ENCODE results near the gene ANKRD10. TPM values are rescaled to one million over a fixed set of nuclear protein-coding genes. Genes with fewer than 3 reads are reported as not detected.

ANKRD10 gene
- total and polyA plus RNA-seq, 2 experiments from 2014 or later: 250 to 277 TPM

DNA sequence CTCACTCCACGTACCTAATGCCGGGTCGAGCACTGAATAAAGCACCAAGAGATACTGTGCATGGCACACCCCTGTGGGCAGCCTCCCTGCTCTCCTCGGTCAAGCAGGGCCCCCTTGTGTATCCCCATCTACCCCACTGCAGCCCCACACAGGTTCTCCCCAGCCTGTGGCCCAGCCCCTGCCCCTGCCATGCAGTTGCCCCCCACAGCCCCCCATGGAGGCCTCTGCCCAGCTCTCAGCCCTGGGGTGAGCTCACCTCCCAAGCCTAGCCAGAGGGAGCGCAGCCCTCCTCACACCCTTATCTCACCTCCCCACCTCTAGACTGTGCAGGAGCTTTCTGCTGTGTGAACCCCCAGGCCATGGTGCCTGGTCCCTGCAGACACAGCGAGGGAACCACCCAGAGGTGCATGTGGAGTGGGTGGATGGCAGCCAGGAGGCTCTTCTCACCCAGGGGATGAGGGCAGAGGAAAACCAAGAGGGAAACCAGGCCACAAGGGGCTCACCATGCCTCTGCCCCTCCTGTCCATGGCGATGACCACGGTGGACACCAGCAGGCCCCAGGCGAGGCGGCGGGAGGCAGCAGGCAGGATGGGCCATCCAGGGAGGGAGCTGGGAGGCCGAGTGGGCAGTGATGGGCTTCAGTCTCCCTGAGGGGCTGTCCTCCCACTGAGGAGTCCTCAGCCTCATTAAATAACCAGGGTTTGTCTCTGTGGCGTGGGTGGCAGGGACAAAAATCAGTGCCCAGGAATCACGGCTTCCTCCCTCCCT lies 83.2 kb downstream of the ANKRD10 start:
- H3K4me1 Mint-ChIP-seq: peaks cover 9% of the 10 kb centered on the region; the same call in 2 of the 3 replicates
- H3K27ac Mint-ChIP-seq: no peak overlapping the region
- peaks cover 9% of the 10 kb centered on the region; the same call in 1 of the 2 replicates for H3K9me2 ChIP-seq (ENCODE audit: insufficient read depth)
- no peaks in the 10 kb centered on the region for H3K27me3 ChIP-seq (ENCODE audit: insufficient read depth)
- no peak overlapping the region for H3K4me2 ChIP-seq
- H3K4me1 ChIP-seq (ENCODE audit: insufficient read depth): no peaks in the 10 kb centered on the region
- DNase-seq (ENCODE audit: low spot score): no peak
- ATAC-seq: no peak
- peaks cover 6% of the 10 kb centered on the region for H3K27me3 Mint-ChIP-seq (ENCODE audit: insufficient read depth, low read depth, poor library complexity)
- no peak overlapping the region for H3K27ac ChIP-seq (ENCODE audit: low read depth)
- H3F3A ChIP-seq (replicated peaks; ENCODE audit: low read depth): no peaks in the 10 kb centered on the region
- no peaks in the 10 kb centered on the region for H3K36me3 Mint-ChIP-seq (ENCODE audit: low read depth)
- H3K79me2 ChIP-seq (replicated peaks; ENCODE audit: insufficient read depth): no peaks in the 10 kb centered on the region
- peaks cover 2% of the 10 kb centered on the region; the same call in 1 of the 3 replicates for H3K9me3 Mint-ChIP-seq
- H4K20me1 ChIP-seq (replicated peaks; ENCODE audit: insufficient read depth): no peaks in the 10 kb centered on the region
- H3K36me3 ChIP-seq (ENCODE audit: insufficient read depth): no peaks in the 10 kb centered on the region
- H3K4me3 ChIP-seq: no peak overlapping the region
- H2AFZ ChIP-seq: no peak overlapping the region
- TF ChIP-seq ZNF331 (CRISPR knock-in tag; IDR thresholded peaks at IDR 0.05; ENCODE audit: low read depth) (no peak), EZH2 (IDR thresholded peaks at IDR 0.05; ENCODE audit: low read depth, unreplicated experiment) (no peak), EZH2phosphoT487 (IDR thresholded peaks at IDR 0.05; ENCODE audit: unreplicated experiment) (no peak), JUNB (IDR thresholded peaks at IDR 0.05; ENCODE audit: unreplicated experiment) (no peak), POLR2AphosphoS5 (IDR thresholded peaks at IDR 0.05; ENCODE audit: low read depth) (no peak), ETS1 (IDR thresholded peaks at IDR 0.05) (no peak), REST (IDR thresholded peaks at IDR 0.05; ENCODE audit: unreplicated experiment) (no peak), ZNF462 (CRISPR knock-in tag; IDR thresholded peaks at IDR 0.05) (no peak), ZNF114 (CRISPR knock-in tag; IDR thresholded peaks at IDR 0.05) (no peak), CREB1 (CRISPR knock-in tag; IDR thresholded peaks at IDR 0.05; ENCODE audit: low read depth) (no peak), NANOG (IDR thresholded peaks at IDR 0.05; ENCODE audit: borderline replicate concordance) (no peak), STAT1 (IDR thresholded peaks at IDR 0.05; ENCODE audit: unreplicated experiment) (no peak)
- TF ChIP-seq, protein P1, sequence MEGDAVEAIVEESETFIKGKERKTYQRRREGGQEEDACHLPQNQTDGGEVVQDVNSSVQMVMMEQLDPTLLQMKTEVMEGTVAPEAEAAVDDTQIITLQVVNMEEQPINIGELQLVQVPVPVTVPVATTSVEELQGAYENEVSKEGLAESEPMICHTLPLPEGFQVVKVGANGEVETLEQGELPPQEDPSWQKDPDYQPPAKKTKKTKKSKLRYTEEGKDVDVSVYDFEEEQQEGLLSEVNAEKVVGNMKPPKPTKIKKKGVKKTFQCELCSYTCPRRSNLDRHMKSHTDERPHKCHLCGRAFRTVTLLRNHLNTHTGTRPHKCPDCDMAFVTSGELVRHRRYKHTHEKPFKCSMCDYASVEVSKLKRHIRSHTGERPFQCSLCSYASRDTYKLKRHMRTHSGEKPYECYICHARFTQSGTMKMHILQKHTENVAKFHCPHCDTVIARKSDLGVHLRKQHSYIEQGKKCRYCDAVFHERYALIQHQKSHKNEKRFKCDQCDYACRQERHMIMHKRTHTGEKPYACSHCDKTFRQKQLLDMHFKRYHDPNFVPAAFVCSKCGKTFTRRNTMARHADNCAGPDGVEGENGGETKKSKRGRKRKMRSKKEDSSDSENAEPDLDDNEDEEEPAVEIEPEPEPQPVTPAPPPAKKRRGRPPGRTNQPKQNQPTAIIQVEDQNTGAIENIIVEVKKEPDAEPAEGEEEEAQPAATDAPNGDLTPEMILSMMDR (conservative IDR thresholded peaks at IDR 0.05; ENCODE audit: low read depth in 2 of 2): no peak
- H3K4me3 Mint-ChIP-seq: no peak overlapping the region; the same call in 2 of the 3 replicates
